ENCODE measurements around the gene PTPRN2.

Gene PTPRN2

GRCh38 chr7:157688533-157689268, 898.9 kb downstream of the PTPRN2 start:
- no peak for DNase-seq

- no peak for DNase-seq
Observed at GRCh38 chr7:157687845-157688532, 899.6 kb downstream of the PTPRN2 start.

- no peak for DNase-seq
Observed at GRCh38 chr7:157687158-157687557, 900.5 kb downstream of the PTPRN2 start.

- no peak for DNase-seq
Observed at GRCh38 chr7:157686285-157686894, 901.2 kb downstream of the PTPRN2 start.

GRCh38 chr7:157685430-157686284, 902.0 kb downstream of the PTPRN2 start:
- DNase-seq, result no peak

GRCh38 chr7:157684909-157685429, 902.7 kb downstream of the PTPRN2 start:
- DNase-seq, result no peak

- no peak for DNase-seq
Observed at GRCh38 chr7:157684157-157684908, 903.3 kb downstream of the PTPRN2 start.

GRCh38 chr7:157683747-157684156, 903.9 kb downstream of the PTPRN2 start:
- DNase-seq, result no peak

- DNase-seq, result no peak
Observed at GRCh38 chr7:157682946-157683746, 904.5 kb downstream of the PTPRN2 start.

GRCh38 chr7:157682064-157682945, 905.3 kb downstream of the PTPRN2 start:
- no peak for DNase-seq

GRCh38 chr7:157679607-157680006, 908.0 kb downstream of the PTPRN2 start:
- DNase-seq, result no peak

- DNase-seq, result no peak
Observed at GRCh38 chr7:157678501-157678900, 909.1 kb downstream of the PTPRN2 start.

GRCh38 chr7:157676456-157677255, 911.0 kb downstream of the PTPRN2 start:
- no peak for DNase-seq

GRCh38 chr7:157676001-157676400, 911.6 kb downstream of the PTPRN2 start:
- no peak for DNase-seq

- DNase-seq, result no peak
Observed at GRCh38 chr7:157675427-157675927, 912.1 kb downstream of the PTPRN2 start.

- no peak for DNase-seq
Observed at GRCh38 chr7:157674715-157675426, 912.8 kb downstream of the PTPRN2 start.

- DNase-seq, result no peak
Observed at GRCh38 chr7:157674027-157674714, 913.5 kb downstream of the PTPRN2 start.

GRCh38 chr7:157673573-157673972, 914.0 kb downstream of the PTPRN2 start:
- DNase-seq, result no peak
